NCI-H69 (cell line): ENCODE data around the gene DTL.

Source experiments
- DNase-seq: peaks from one replicate; lab custom pipeline; 2025; lab: John Stamatoyannopoulos, UW

Gene DTL

GRCh38 chr1:212132025-212132424, 96.5 kb downstream of the DTL start:
- DNase-seq: no peak

- DNase-seq: no peak
Measured at GRCh38 chr1:212133319-212133718, 97.8 kb downstream of the DTL start.

GRCh38 chr1:212135166-212135565, 99.6 kb downstream of the DTL start:
- DNase-seq: no peak

- DNase-seq: no peak
Measured at GRCh38 chr1:212137854-212138253, 102.3 kb downstream of the DTL start.

- DNase-seq: no peak
Measured at GRCh38 chr1:212138457-212138856, 102.9 kb downstream of the DTL start.

GRCh38 chr1:212139526-212140135, 104.1 kb downstream of the DTL start:
- DNase-seq: peak; percentile 15

GRCh38 chr1:212141404-212141803, 105.9 kb downstream of the DTL start:
- DNase-seq: no peak

- DNase-seq: no peak
Measured at GRCh38 chr1:212142883-212143530, 107.5 kb downstream of the DTL start.

GRCh38 chr1:212147581-212148033, 112.1 kb downstream of the DTL start:
- DNase-seq: peak; percentile 74

GRCh38 chr1:212149566-212149965, 114.0 kb downstream of the DTL start:
- DNase-seq: no peak

- DNase-seq: no peak
Measured at GRCh38 chr1:212152308-212152693, 116.8 kb downstream of the DTL start.

GRCh38 chr1:212152869-212153268, 117.3 kb downstream of the DTL start:
- DNase-seq: no peak

- no peak for DNase-seq
Measured at GRCh38 chr1:212153635-212154034, 118.1 kb downstream of the DTL start.
